Limb (tissue), 2 donors: ENCODE measurements around the gene CAPN1.
A peak's percentile ranks its signal among the peaks of the same experiment; 100 is the strongest.
"Not testable (repeated sequence)": the region's sequence is repeated elsewhere in the genome, so short reads cannot be mapped to it uniquely, and the experiment has no call there.

Experiments used
- DNase-seq, 2 donors: peaks; one replicate each; pipeline ENCODE4 v3.0.0-alpha.2; 2016; ENCODE audit errors: extremely low spot score in 2 of 2

CAPN1 gene

GRCh38 chr11:65217441-65218423 lies 36.0 kb downstream of the CAPN1 start:
- no peak for DNase-seq

GRCh38 chr11:65218446-65218845 lies 36.7 kb downstream of the CAPN1 start:
- DNase-seq = no peak

- DNase-seq = no peak
Observed at GRCh38 chr11:65219930-65220213, 38.1 kb downstream of the CAPN1 start.

GRCh38 chr11:65221026-65221425 lies 39.3 kb downstream of the CAPN1 start:
- no peak for DNase-seq

GRCh38 chr11:65223011-65223410 lies 41.3 kb downstream of the CAPN1 start:
- DNase-seq = no peak

- DNase-seq = no peak
Observed at GRCh38 chr11:65224930-65225278, 43.2 kb downstream of the CAPN1 start.

- DNase-seq = peak in 1 of 2 donors; percentile 60
Observed at GRCh38 chr11:65225279-65226102, 43.8 kb downstream of the CAPN1 start.

GRCh38 chr11:65226103-65226442 lies 44.3 kb downstream of the CAPN1 start:
- DNase-seq = no peak

GRCh38 chr11:65227879-65228278 lies 46.2 kb downstream of the CAPN1 start:
- DNase-seq = no peak

- no peak for DNase-seq
Observed at GRCh38 chr11:65236194-65237059, 54.7 kb downstream of the CAPN1 start.

- DNase-seq = not testable (repeated sequence)
Observed at GRCh38 chr11:65238302-65238701, 56.6 kb downstream of the CAPN1 start.

- no peak for DNase-seq
Observed at GRCh38 chr11:65241134-65241533, 59.4 kb downstream of the CAPN1 start.

GRCh38 chr11:65241692-65242091 lies 60.0 kb downstream of the CAPN1 start:
- DNase-seq = no peak

- no peak for DNase-seq
Observed at GRCh38 chr11:65242389-65242788, 60.7 kb downstream of the CAPN1 start.

- DNase-seq = no peak
Observed at GRCh38 chr11:65243797-65244196, 62.1 kb downstream of the CAPN1 start.

- DNase-seq = not testable (repeated sequence)
Observed at GRCh38 chr11:65245046-65245445, 63.3 kb downstream of the CAPN1 start.

- no peak for DNase-seq
Observed at GRCh38 chr11:65246506-65246905, 64.8 kb downstream of the CAPN1 start.

- not testable (repeated sequence) for DNase-seq
Observed at GRCh38 chr11:65248184-65248710, 66.5 kb downstream of the CAPN1 start.

- no peak for DNase-seq
Observed at GRCh38 chr11:65251476-65251875, 69.7 kb downstream of the CAPN1 start.

- DNase-seq = no peak
Observed at GRCh38 chr11:65254724-65255123, 73.0 kb downstream of the CAPN1 start.

GRCh38 chr11:65258988-65259387 lies 77.3 kb downstream of the CAPN1 start:
- no peak for DNase-seq
